HG03066 (cell line): Measurements from ENCODE around the gene FNDC3B.
A peak's percentile ranks its signal among the peaks of the same experiment; 100 is the strongest.

Source experiments
- ATAC-seq: cut with Tn5 transposase; IDR thresholded peaks from one replicate; pipeline ENCODE4 v1.9.1; 2021; ENCODE audit warnings: low read depth; ENCODE audit not compliant: unreplicated experiment

FNDC3B gene

GRCh38 chr3:172146349-172146748 lies 107.0 kb downstream of the FNDC3B start:
- ATAC-seq = no peak

GRCh38 chr3:172147113-172147818 lies 107.9 kb downstream of the FNDC3B start:
- no peak for ATAC-seq

- ATAC-seq = no peak
Observed at GRCh38 chr3:172148241-172148640, 108.9 kb downstream of the FNDC3B start.

- no peak for ATAC-seq
Observed at GRCh38 chr3:172148702-172149565, 109.6 kb downstream of the FNDC3B start.

- ATAC-seq = no peak
Observed at GRCh38 chr3:172150268-172150667, 110.9 kb downstream of the FNDC3B start.

GRCh38 chr3:172150913-172151650 lies 111.7 kb downstream of the FNDC3B start:
- no peak for ATAC-seq

GRCh38 chr3:172151651-172152649 lies 112.6 kb downstream of the FNDC3B start:
- no peak for ATAC-seq

- ATAC-seq = no peak
Observed at GRCh38 chr3:172152874-172153273, 113.5 kb downstream of the FNDC3B start.

- peak; percentile 52 for ATAC-seq
Observed at GRCh38 chr3:172153335-172153861, 114.0 kb downstream of the FNDC3B start.

GRCh38 chr3:172154768-172155664 lies 115.6 kb downstream of the FNDC3B start:
- ATAC-seq = peak; percentile 77

- ATAC-seq = no peak
Observed at GRCh38 chr3:172155897-172156585, 116.7 kb downstream of the FNDC3B start.

GRCh38 chr3:172156586-172156955 lies 117.2 kb downstream of the FNDC3B start:
- ATAC-seq = no peak

- no peak for ATAC-seq
Observed at GRCh38 chr3:172157564-172158258, 118.3 kb downstream of the FNDC3B start.

- ATAC-seq = no peak
Observed at GRCh38 chr3:172158741-172159140, 119.4 kb downstream of the FNDC3B start.

GRCh38 chr3:172159376-172159775 lies 120.0 kb downstream of the FNDC3B start:
- no peak for ATAC-seq

- no peak for ATAC-seq
Observed at GRCh38 chr3:172159962-172160538, 120.7 kb downstream of the FNDC3B start.

GRCh38 chr3:172161133-172161789 lies 121.9 kb downstream of the FNDC3B start:
- ATAC-seq = no peak
